ENCODE measurements around the gene AMN1. TPM values are rescaled to one million over a fixed set of nuclear protein-coding genes. Genes with fewer than 3 reads are reported as not detected.
A peak's percentile ranks its signal among the peaks of the same experiment; 100 is the strongest.

AMN1 gene
- total RNA-seq, result 10 to 100 TPM; 12.8 to 27.2 TPM

- peak; percentile 95 for DNase-seq (ENCODE audit: low spot score)
- no peaks in the 10 kb centered on the region for H3K9me3 ChIP-seq
- ATAC-seq (ENCODE audit: insufficient number of reproducible peaks, low FRiP score, low read depth), result peak; percentile 83
Measured at GRCh38 chr12:31728917-31729640, at the start of gene AMN1. Gene AMN1 (minus strand): TSS chr12:31729021. CDS start chr12:31729008, 13 bp downstream.

GRCh38 chr12:31773867-31774266 lies 45.0 kb upstream of the AMN1 start:
- H3K27me3 ChIP-seq (replicated peaks; ENCODE audit: insufficient read depth), result no peaks in the 10 kb centered on the region
- no peak for TF ChIP-seq CTCF (IDR thresholded peaks at IDR 0.05)
- ATAC-seq (ENCODE audit: insufficient number of reproducible peaks, low FRiP score, low read depth) (no peak), DNase-seq (ENCODE audit: low spot score) (no peak)
- H3K4me1 ChIP-seq (ENCODE audit: control insufficient read depth in 1 of 2, low read depth in 2 of 2), result peaks cover 0 to 8% of the 10 kb centered on the region in 2 donors
- H3K4me3 ChIP-seq, result no peak overlapping the region
- no peak overlapping the region for H3K27ac ChIP-seq
- H3K36me3 ChIP-seq, result no peaks in the 10 kb centered on the region
- H3K9me3 ChIP-seq, result no peaks in the 10 kb centered on the region

More at GRCh38 chr12:31728917-31729640, at the start of gene AMN1:
- no peaks in the 10 kb centered on the region for H3K27me3 ChIP-seq (replicated peaks; ENCODE audit: insufficient read depth)
- H3K4me3 ChIP-seq, result peak within 1 kb of the TSS; percentile 87
- H3K4me1 ChIP-seq (ENCODE audit: control insufficient read depth in 1 of 2, low read depth in 2 of 2), result peaks cover 27 to 46% of the 10 kb centered on the region in 2 donors
- H3K36me3 ChIP-seq, result no peaks in the 10 kb centered on the region
- H3K27ac ChIP-seq, result peak within 1 kb of the TSS; percentile 98
- peak; percentile 19 for TF ChIP-seq CTCF (IDR thresholded peaks at IDR 0.05)

- Histone ChIP-seq H3K4me1 (ENCODE audit: control insufficient read depth in 1 of 2, low read depth in 2 of 2) (peaks cover 0 to 8% of the 10 kb centered on the region in 2 donors), H3K27ac (no peak overlapping the region), H3K27me3 (replicated peaks; ENCODE audit: insufficient read depth) (no peaks in the 10 kb centered on the region), H3K4me3 (no peak overlapping the region), H3K9me3 (no peaks in the 10 kb centered on the region), H3K36me3 (no peaks in the 10 kb centered on the region)
- TF ChIP-seq CTCF (IDR thresholded peaks at IDR 0.05), result no peak
- ATAC-seq (ENCODE audit: insufficient number of reproducible peaks, low FRiP score, low read depth) (no peak), DNase-seq (ENCODE audit: low spot score) (no peak)
Measured at GRCh38 chr12:31773223-31773750, 44.5 kb upstream of the AMN1 start.

- Histone ChIP-seq H3K36me3 (no peaks in the 10 kb centered on the region), H3K27me3 (replicated peaks; ENCODE audit: insufficient read depth) (no peaks in the 10 kb centered on the region), H3K4me1 (ENCODE audit: control insufficient read depth in 1 of 2, low read depth in 2 of 2) (peaks cover 0 to 8% of the 10 kb centered on the region in 2 donors), H3K27ac (no peak overlapping the region), H3K4me3 (no peak overlapping the region), H3K9me3 (no peaks in the 10 kb centered on the region)
- DNase-seq (ENCODE audit: low spot score) (no peak), ATAC-seq (ENCODE audit: insufficient number of reproducible peaks, low FRiP score, low read depth) (no peak)
- no peak for TF ChIP-seq CTCF (IDR thresholded peaks at IDR 0.05)
Measured at GRCh38 chr12:31772685-31773222, 43.9 kb upstream of the AMN1 start.

GRCh38 chr12:31772186-31772585 lies 43.4 kb upstream of the AMN1 start:
- H3K27ac ChIP-seq, result no peak overlapping the region
- DNase-seq (ENCODE audit: low spot score) (no peak), ATAC-seq (ENCODE audit: insufficient number of reproducible peaks, low FRiP score, low read depth) (no peak)
- no peak for TF ChIP-seq CTCF (IDR thresholded peaks at IDR 0.05)
- H3K36me3 ChIP-seq, result no peaks in the 10 kb centered on the region
- H3K4me1 ChIP-seq (ENCODE audit: control insufficient read depth in 1 of 2, low read depth in 2 of 2), result peaks cover 0 to 8% of the 10 kb centered on the region in 2 donors
- no peak overlapping the region for H3K4me3 ChIP-seq
- no peaks in the 10 kb centered on the region for H3K9me3 ChIP-seq
- H3K27me3 ChIP-seq (replicated peaks; ENCODE audit: insufficient read depth), result no peaks in the 10 kb centered on the region

Measured in thoracic aorta (tissue), 2 donors.